GM10266 (cell line): ENCODE measurements around the gene RSKR.
"Not testable (repeated sequence)": the region's sequence is repeated elsewhere in the genome, so short reads cannot be mapped to it uniquely, and the experiment has no call there.

ENCODE experiments used
- DNase-seq: peaks from one replicate; pipeline ENCODE4 v3.0.0; 2012; ENCODE audit errors: extremely low spot score
- TF ChIP-seq, protein P1 (sequence below): IDR thresholded peaks from 2 replicates; pipeline ENCODE4 v1.5.1; 2012; ENCODE audit warnings: mild to moderate bottlenecking, low read depth; ENCODE audit not compliant: control insufficient read depth, insufficient read depth; ENCODE audit errors: missing control alignments

RSKR gene

DNA sequence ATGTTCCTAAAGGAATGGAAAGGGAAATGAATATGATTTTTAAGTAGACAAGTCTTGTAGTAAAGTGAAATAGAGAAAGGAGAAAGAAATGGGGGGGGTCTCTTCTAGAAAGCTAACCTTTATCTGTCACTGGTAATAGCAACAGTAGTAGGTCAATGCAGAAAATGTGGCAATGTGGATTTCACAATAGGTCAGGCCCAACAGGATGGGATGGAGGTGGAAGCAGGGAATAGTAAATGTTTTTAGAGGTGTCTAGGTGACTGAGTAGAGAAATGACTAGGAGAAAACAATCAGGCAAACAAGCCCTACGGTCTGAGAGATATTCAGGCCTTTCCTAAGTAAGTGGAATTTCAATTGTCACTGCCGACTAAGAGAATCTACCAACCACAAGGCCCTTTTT lies 6.0 kb upstream of the RSKR start:
- TF ChIP-seq, protein P1, sequence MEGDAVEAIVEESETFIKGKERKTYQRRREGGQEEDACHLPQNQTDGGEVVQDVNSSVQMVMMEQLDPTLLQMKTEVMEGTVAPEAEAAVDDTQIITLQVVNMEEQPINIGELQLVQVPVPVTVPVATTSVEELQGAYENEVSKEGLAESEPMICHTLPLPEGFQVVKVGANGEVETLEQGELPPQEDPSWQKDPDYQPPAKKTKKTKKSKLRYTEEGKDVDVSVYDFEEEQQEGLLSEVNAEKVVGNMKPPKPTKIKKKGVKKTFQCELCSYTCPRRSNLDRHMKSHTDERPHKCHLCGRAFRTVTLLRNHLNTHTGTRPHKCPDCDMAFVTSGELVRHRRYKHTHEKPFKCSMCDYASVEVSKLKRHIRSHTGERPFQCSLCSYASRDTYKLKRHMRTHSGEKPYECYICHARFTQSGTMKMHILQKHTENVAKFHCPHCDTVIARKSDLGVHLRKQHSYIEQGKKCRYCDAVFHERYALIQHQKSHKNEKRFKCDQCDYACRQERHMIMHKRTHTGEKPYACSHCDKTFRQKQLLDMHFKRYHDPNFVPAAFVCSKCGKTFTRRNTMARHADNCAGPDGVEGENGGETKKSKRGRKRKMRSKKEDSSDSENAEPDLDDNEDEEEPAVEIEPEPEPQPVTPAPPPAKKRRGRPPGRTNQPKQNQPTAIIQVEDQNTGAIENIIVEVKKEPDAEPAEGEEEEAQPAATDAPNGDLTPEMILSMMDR, result no peak
- DNase-seq, result no peak

DNA sequence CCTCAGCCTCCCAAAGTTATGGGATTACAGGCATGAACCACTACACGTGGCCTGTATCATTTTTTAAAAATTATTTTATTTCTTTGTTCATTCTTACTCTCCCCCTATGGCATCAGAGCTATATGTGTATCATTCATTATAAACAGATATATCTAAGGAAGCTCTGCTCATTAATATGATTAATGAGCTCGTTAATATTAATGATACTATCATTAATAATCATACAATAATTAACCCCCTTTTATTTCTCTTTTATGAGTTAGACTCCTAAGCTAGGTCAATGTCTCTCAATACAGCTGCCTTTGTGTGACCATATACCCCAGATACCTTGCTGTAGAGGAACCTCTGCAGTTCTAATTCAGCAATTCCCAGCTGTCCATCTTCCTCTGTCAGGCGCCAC lies 4.5 kb upstream of the RSKR start:
- TF ChIP-seq, protein P1, result no peak
- DNase-seq, result no peak

DNA sequence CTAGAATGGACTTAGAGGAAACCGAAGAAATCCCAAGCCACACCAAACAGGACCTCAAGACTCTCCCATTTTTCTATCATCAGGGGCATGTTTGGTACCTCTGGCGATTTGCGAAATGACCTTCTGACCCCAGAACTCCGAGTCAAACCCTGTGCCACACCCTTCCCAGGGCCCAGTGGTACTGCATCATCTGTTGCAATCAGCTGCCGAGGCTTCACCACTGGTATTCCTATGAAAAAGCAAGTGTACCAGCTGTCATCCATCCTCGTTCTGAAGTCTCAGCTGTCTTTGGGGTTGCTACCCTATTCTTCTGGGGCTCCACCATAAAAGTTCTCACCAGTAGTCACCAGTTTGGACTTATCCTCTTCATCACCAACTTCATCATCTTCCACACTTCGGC lies 2.3 kb upstream of the RSKR start:
- DNase-seq, result no peak
- TF ChIP-seq, protein P1, result no peak

DNA sequence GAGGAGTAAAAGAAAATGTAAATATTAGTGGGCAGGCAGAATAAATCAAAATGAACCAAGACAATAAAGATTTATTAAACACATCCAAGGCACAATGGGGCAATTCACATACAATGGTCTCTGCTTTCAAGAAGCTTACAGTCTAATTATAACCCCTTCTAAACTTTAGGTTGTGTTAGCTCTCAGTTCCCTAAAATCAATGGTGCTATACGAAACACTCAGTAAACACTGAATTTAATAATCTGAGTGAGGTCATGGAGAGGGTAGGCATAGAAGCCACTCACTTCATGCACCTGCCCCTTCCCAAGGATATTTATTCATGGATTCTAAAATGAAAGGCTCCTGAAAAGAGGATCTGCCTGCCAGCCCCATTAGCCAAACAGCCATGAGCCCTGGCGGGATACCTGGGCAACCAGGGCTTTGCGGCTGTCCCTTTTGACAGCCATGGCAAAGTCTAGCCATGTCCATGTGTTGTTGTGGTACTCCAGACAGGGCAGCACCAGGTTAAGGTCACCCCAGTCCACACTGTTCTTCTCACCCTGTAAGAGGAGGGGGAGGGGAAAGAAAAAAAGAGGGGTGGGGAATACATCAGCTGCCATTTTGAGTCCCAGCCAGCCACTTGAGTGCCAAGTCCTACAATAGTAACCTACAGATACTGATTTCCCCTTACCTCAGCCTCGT lies 1.4 kb upstream of the RSKR start:
- TF ChIP-seq, protein P1, result no peak

DNA sequence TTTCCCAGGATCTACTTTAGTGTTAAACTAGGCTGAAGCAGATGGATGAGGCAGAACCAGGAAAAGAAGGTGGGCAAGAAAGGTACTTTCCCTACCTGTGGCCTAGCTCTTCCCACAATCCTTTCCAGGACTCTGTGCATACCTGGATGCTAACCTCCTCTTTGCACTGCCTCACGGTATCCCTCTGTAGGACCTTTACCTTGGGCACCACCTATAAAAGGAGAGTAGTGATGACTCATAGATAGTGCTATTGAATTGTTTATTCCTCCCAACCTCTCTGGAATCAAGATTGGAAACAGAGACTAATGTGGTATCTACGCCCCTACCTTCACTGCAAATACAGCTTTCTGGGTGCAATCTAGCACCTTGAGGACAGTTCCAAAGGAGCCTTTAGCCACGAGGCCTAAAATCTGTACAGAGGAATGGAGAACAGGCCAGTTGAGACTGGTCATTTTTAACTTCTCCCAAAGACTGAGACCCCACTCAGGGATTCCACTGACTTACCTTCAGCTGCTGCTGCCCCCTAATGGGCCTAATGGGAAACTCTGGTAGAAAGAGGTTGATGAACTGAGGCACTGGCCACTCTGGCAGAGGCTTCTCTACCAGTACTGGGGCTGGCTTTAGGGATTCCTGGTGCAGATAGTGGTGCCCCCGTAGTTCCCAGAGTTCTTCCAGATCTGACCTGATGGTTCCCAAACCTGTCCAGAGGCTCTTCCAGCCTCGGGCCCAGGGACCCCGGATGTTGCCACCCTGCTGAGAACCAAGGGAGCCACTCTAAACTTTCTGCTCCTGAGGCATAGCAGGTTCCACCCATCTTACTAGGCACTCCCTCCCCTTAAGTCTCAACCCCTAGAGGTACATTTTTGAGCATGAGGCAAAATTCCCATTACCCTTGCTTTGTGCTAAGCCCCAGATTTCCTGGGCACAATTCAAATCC lies 781 bp downstream of the RSKR start:
- DNase-seq, result peak; percentile 53
- TF ChIP-seq, protein P1, result peak; percentile 68

More for the DNA sequence above, 1.4 kb upstream of the RSKR start:
- DNase-seq, result no peak

DNA sequence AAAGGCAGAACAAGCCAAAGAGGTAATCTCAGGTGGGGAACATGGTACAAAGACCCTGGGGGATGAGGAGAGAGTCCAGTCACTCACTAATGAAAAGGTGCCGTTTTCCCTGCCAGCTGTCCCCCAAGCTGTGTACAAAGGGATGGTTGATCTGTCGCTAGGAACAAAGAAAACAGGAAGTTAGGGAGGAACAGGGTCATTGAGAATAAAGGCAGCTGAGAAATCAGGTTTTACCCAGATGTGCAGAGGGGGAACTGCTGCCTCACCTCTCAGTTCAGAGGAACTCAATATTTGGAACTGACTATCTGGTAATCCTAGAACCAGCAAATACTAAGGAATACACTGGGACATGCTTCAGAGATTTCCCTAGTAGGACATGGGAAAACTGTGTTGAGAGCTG lies 1.5 kb downstream of the RSKR start:
- TF ChIP-seq, protein P1, result no peak
- DNase-seq, result no peak

DNA sequence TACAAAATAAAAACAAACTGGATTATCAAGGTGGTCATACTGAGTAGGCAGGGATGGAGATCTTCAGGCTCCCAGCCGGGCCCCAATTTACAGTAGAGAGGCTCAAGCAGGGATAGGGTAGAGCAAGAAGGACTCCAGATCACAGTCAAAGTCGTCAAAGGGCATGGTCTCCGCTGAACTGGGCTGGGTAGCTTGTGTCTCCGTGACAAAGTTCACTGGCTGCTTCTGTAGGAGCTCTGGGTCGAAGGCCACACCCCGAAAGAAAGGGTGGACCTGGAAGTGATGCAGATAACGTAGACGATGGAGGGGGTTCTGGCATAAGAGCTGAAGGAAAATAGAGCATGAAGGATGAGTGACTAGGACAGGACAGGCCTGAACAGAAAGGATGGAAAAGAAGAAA lies 3.6 kb downstream of the RSKR start:
- TF ChIP-seq, protein P1, result no peak
- no peak for DNase-seq

DNA sequence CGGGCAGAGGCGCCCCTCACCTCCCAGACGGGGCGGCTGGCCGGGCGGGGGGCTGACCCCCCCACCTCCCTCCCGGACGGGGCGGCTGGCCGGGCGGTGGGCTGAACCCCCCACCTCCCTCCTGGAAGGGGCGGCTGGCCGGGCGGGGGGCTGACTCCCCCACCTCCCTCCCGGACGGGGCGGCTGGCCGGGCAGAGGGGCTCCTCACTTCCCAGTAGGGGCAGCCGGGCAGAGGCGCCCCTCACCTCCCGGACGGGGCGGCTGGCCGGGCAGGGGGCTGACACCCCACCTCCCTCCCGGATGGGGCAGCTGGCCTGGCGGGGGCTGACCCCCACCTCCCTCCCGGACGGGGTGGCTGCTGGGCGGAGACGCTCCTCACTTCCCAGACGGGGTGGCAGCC lies 10.0 kb downstream of the RSKR start:
- not testable (repeated sequence) for DNase-seq
